Measurements from ENCODE around the gene TMEM92. TPM values are rescaled to one million over a fixed set of nuclear protein-coding genes. Genes with fewer than 3 reads are reported as not detected.
"Not testable (repeated sequence)": the region's sequence is repeated elsewhere in the genome, so short reads cannot be mapped to it uniquely, and the experiment has no call there.

TMEM92 gene
- polyA plus RNA-seq, 1 experiment, result 0.47 TPM

- ChIA-PET CTCF (interaction anchor here (1.0 to 3.4 kb wide), 7 partner anchors 50 to 106 kb away, joined by 3 to 16 read pairs (median 11); partner anchors contain the start of gene COL1A1), POLR2A (interaction anchor here (1.4 to 19.0 kb wide), 10 partner anchors 11 to 93 kb away, joined by 4 to 654 read pairs (median 28); partner anchors contain the start of gene COL1A1)
- Histone ChIP-seq H3K9me3 (ENCODE audit: control insufficient read depth, insufficient read depth, low read length) (no peaks in the 10 kb centered on the region), H3K27me3 (ENCODE audit: control insufficient read depth, insufficient read depth, low read length) (no peaks in the 10 kb centered on the region), H3K27ac (ENCODE audit: low read depth, low read length) (peak overlapping the region; percentile 11), H3K4me3 (ENCODE audit: low read depth, low read length) (no peak overlapping the region)
- no peak for TF ChIP-seq CTCF (IDR thresholded peaks at IDR 0.05; ENCODE audit: low read depth, low read length)
- DNase-seq (ENCODE audit: low read depth, low spot score), result no peak
Observed at GRCh38 chr17:50268026-50268425, 6.2 kb upstream of the TMEM92 start.

DNA sequence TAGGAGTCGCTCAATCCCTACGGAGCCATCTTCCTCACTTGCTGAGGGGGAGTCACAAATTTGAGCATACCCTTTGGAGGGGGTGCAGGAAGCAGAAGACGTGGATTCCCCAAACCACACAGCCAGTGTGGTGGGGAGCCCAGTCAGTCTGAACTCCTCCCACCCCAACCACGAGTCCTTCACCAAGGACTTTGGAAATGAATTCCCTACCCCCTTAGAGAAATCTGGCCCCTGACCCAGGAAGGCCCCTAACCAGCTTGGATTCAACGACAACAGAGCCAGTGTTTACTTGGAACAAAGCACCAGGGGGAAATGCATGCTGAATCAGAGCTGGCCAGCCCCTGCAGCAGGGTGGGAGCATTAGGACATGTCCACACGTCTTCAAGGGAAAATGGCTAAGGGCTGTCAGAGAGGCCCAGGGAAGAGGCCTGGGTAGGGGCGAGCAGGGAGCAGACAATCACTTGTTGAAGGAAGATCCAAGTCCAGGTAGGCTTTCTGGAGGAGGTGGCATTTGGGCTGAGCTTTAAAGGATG is 5.5 kb upstream of the TMEM92 start:
- peak overlapping the region; percentile 22 for H3K27ac ChIP-seq (ENCODE audit: low read depth, low read length)

DNA sequence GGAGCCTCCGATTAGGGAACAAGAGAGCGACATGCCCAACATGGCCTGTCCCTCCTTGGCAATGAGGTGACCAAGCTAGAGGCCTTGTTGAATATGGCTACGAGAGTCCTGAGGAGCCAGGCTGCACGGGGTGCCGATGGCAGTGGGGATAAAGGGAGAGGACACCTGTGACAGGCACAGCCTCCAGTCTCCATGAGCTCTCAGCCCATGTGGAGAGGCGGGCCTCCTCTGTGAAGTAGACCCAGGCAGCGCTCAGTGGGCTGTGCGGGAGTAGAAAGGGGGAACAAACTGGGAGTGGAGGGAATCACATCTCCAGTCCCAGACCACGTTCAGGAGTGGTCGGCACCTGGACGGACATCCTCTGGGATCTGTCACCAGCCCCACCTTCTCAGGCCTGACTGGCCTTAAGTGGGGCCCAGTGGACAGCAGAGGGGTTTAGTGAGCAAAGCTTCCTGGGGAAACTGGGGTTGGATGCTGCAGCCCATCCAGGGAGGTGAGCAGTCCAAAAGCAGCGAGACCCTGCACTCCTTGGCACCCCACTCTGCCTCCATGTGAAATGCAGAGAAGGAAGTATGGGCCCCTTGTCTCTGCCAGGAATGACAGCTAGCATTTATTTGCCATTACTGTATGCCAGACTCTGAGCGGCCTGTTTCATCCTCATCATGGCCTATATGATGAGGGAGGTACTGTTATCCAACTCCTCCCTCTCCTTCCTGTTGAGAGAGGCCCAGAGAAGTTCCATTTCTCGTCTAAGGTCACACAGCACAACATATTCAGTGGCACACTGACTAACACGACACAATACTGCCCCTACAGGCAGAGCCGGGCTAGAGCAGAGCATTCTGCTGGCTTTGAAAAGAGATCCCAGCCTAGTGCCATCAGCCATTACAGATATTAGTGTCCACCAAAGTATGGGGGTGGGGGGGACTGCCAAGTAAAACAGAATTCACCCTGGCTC is 4.5 kb upstream of the TMEM92 start:
- no peaks in the 10 kb centered on the region for H3K9me3 ChIP-seq (ENCODE audit: control insufficient read depth, insufficient read depth, low read length)
- POLR2A ChIA-PET, result interaction anchor here (0.6 to 19.0 kb wide), 12 partner anchors 28 to 96 kb away, joined by 3 to 654 read pairs (median 20); partner anchors contain the start of gene COL1A1
- H3K4me3 ChIP-seq (ENCODE audit: low read depth, low read length), result peak overlapping the region; percentile 57
- H3K27me3 ChIP-seq (ENCODE audit: control insufficient read depth, insufficient read depth, low read length), result no peaks in the 10 kb centered on the region
- peak; percentile 48 for DNase-seq (ENCODE audit: low read depth, low spot score)
- H3K27ac ChIP-seq (ENCODE audit: low read depth, low read length), result peak overlapping the region; percentile 91
- CTCF ChIA-PET, result interaction anchor here (0.7 to 3.4 kb wide), 23 partner anchors 24 to 129 kb away, joined by 3 to 16 read pairs (median 4); partner anchors contain the start of gene COL1A1
- peak; percentile 87 for TF ChIP-seq CTCF (IDR thresholded peaks at IDR 0.05; ENCODE audit: low read depth, low read length)

More for the DNA sequence above, 5.5 kb upstream of the TMEM92 start:
- POLR2A ChIA-PET, result interaction anchor here (2.5 to 19.0 kb wide), 6 partner anchors 51 to 91 kb away, joined by 21 to 654 read pairs (median 64); partner anchors contain the start of gene COL1A1
- Histone ChIP-seq H3K9me3 (ENCODE audit: control insufficient read depth, insufficient read depth, low read length) (no peaks in the 10 kb centered on the region), H3K4me3 (ENCODE audit: low read depth, low read length) (no peak overlapping the region; the same call in 1 of the 2 replicates), H3K27me3 (ENCODE audit: control insufficient read depth, insufficient read depth, low read length) (no peaks in the 10 kb centered on the region)
- CTCF ChIA-PET, result interaction anchor here (0.7 to 3.4 kb wide), 14 partner anchors 25 to 128 kb away, joined by 3 to 16 read pairs (median 4); partner anchors contain the start of gene COL1A1
- DNase-seq (ENCODE audit: low read depth, low spot score), result no peak
- no peak for TF ChIP-seq CTCF (IDR thresholded peaks at IDR 0.05; ENCODE audit: low read depth, low read length)

DNA sequence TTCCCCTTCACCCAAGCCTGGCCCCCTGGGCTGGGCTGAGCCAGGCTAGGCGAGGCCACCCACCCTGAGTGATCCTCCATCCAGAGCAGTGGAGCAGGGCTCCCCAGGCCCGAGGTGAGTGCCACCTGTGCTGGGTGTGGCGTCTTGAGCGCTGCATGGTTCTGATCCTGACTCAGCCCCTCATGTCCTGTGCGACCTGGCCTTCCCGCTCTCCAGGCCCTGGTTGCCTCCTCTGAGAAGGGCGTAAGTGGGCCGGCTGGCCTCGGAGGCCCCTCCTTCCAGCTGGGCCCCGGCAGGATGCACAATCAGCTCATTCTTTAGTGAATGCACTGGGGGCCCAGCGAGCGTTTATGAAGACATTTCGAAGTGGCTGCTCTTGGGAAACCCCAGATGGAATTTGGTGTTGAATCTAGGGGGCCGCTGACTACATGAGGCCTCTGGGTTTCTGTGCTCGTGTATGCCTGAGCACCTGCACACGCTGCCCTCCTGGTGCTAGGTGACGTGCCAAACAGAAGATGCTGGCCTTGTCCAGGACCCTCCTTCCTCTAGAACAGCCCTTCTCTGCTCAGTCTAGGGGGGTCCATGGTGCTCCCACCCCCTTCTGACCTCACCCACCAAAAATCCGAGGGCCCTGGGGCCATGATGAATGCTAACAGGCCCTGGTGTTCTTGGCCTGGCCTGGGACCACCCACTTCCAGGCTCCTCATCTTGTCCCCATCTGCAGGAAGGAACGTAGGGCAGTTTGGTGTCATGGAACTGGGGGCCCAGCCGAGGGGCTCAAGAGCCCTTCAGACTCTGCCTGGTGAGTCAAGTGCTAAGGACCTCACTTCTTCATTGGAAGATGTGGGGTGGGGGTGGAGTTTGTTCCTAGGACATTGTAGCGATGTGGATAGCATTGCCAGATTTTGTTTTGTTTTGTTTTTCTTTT is 3.6 kb upstream of the TMEM92 start:
- peak overlapping the region; percentile 57 for H3K4me3 ChIP-seq (ENCODE audit: low read depth, low read length)
- no peak for TF ChIP-seq CTCF (IDR thresholded peaks at IDR 0.05; ENCODE audit: low read depth, low read length)
- no peaks in the 10 kb centered on the region for H3K27me3 ChIP-seq (ENCODE audit: control insufficient read depth, insufficient read depth, low read length)
- H3K9me3 ChIP-seq (ENCODE audit: control insufficient read depth, insufficient read depth, low read length), result no peaks in the 10 kb centered on the region
- ChIA-PET POLR2A (interaction anchor here (0.6 to 19.0 kb wide), 14 partner anchors 27 to 97 kb away, joined by 3 to 654 read pairs (median 12); partner anchors contain the start of gene COL1A1), CTCF (interaction anchor here (0.9 to 1.9 kb wide), 13 partner anchors 33 to 109 kb away, joined by 3 to 18 read pairs (median 3); partner anchors contain the start of gene COL1A1)
- peak overlapping the region; percentile 91 for H3K27ac ChIP-seq (ENCODE audit: low read depth, low read length)
- DNase-seq (ENCODE audit: low read depth, low spot score), result peak; percentile 63

DNA sequence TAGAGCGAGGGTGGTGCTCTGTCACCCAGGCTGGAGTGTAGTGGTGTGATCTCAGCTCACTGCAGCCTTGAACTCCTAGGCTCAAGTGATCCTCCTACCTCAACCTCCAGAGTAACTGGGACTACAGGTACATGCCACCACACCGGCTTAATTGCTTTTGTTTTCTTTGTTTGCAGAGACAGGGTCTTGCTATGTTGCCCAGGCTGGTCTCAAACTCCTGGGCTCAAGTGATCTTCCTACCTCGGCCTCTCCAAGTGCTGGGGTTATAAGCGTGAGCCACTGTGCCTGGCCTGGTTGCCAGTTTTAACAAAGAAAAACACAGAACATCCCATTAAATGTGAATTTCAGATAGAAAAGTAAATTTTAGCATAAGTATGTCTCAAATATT is 2.9 kb upstream of the TMEM92 start:
- not testable (repeated sequence) for H3K27me3 ChIP-seq (ENCODE audit: control insufficient read depth, insufficient read depth, low read length); DNase-seq (ENCODE audit: low read depth, low spot score); H3K4me3 ChIP-seq (ENCODE audit: low read depth, low read length); H3K9me3 ChIP-seq (ENCODE audit: control insufficient read depth, insufficient read depth, low read length)
- peak overlapping the region; percentile 91 for H3K27ac ChIP-seq (ENCODE audit: low read depth, low read length)
- ChIA-PET CTCF (interaction anchor here (0.9 to 1.9 kb wide), 7 partner anchors 11 to 110 kb away, joined by 3 to 18 read pairs (median 5); partner anchors contain the start of gene COL1A1), POLR2A (interaction anchor here (0.8 to 19.0 kb wide), 7 partner anchors 65 to 97 kb away, joined by 4 to 654 read pairs (median 11); partner anchors contain the start of gene COL1A1)

All from AG04450 (cell line).